Sciatic nerve (tissue), 2 donors: Measurements from ENCODE around the gene TSPAN32. TPM values are rescaled to one million over a fixed set of nuclear protein-coding genes. Genes with fewer than 3 reads are reported as not detected.
A peak's percentile ranks its signal among the peaks of the same experiment; 100 is the strongest.

ENCODE experiments used
- ATAC-seq: fragments of 200-7000 bp; cut with Tn5 transposase; one replicate; pipeline ENCODE4 v1.9.1; 2020; ENCODE audit warnings: mild to moderate bottlenecking, moderate library complexity
- DNase-seq: peaks from one replicate; pipeline ENCODE4 v3.0.0-alpha.2; 2020; ENCODE audit warnings: low spot score
- intact Hi-C: fragments of 100-400 bp; cut with DNase I; formaldehyde crosslinking; loops from one replicate; pipeline ENCODE4 v1.14.2; 2022
- total RNA-seq: library from RNA; stranded (reverse); fragmentation: NEBNext Ultra II Directional; extraction: Animal tissue kit (Norgen Biotek cat#: 25700); gene quantifications from one replicate; pipeline ENCODE4 v1.2.1, GENCODE V29; 2021
- donor health status: DM: no; HTN: no; CAD: no.
- donor health status: DM: no; HTN: no; CAD: no.

The TSPAN32 gene
- total RNA-seq, 1 donor from 2014 or later: 7.3 TPM

DNA sequence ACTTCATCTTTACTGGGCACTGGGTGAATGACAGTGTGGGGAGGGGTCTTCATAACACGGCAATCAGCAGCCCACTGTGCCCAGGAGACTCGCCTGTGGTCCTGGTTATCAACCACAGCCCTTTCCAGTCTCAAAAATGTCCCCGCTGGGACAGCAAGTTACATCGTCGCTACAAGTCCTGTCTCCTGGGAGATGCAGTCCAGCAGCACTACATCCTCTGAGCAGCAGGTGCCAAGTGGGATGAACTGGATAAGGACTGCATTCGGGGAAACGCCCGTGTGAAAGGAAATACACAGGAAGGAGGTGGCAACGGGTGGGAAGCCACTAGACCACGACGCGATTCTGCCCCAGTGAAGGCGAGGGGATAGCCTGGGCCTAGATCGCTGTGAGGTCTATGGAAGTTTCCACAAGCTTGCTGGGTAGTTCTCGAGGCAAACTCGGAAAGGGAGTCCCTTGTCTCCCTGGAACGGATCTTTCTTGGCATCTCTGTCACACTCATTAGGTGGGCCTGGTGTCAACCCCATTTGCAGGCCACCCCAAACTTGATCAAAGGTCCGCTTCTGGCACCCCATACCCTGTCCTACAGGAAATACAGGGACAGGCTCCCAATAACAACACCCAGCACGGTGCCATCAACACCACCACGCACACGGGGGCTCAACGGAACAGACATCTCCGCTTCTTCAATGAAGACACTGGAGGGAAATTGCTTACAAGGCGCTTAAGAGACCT is 35.8 kb upstream of the TSPAN32 start:
- DNase-seq: peak; percentile 41
- intact Hi-C loops: no loop called here
- ATAC-seq: no peak

DNA sequence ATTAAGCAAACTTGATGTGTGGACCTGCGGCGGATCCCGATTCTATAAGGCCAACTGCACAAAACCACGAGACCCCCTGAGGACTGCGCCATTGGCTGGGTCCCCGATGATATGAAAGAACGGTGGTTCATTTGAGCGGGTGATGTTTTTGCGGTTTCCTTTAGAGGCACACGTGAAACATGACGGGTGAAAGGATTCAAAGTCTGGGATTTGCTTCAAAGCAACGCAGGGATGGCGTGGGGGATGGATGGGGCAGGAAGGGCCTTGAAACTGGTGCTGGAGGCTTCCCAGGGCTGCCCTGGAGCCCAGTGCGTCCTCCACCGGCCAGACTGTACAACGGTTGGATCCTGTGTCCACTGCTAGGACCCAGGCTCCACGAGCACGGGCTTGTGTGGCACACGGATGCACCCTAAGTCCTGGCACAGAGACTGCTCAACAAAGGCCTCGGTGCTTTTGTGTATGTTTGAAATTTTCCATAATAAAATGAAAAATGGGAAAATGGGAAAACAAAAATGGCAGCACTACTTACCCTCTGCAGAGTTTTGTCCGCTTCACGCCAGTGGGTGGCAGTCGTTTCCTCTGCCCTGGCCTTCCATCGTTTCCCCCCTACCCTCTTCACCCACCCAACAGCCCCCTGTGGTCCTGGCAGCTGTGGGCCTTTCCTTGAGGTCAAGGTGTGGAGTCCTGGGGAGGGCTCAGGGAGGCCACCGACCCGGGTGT is 35.1 kb upstream of the TSPAN32 start:
- intact Hi-C loops: no loop called here
- peak; percentile 44 for DNase-seq
- no peak for ATAC-seq

DNA sequence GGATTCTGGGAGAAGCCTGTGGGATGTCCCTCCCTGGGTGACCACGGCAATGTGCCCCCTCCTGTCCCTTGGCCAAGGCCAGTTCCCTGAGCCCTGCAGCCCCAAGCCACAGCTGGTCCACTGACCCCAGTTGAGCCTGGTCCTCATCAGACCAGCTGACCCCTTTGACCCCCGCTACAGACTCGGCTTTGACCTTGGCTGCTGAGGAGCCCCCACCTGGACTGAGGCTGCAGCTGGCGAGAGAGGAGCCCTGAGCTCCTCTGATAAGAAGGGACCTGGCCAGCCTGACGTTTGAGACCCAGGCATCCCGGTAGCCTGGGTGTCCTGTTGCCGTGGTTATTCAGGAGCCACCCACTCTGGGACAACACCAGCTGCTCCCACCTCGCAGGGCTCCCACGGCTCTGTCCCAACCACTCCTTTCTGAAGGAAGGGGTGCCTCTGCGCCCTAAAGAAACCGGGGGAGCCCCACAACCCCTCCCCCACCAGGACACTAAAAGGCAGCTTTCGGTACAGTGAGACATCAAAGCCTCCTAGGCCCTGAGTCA is 34.4 kb upstream of the TSPAN32 start:
- DNase-seq: peak; percentile 47
- intact Hi-C loops: no loop called here
- ATAC-seq: no peak

DNA sequence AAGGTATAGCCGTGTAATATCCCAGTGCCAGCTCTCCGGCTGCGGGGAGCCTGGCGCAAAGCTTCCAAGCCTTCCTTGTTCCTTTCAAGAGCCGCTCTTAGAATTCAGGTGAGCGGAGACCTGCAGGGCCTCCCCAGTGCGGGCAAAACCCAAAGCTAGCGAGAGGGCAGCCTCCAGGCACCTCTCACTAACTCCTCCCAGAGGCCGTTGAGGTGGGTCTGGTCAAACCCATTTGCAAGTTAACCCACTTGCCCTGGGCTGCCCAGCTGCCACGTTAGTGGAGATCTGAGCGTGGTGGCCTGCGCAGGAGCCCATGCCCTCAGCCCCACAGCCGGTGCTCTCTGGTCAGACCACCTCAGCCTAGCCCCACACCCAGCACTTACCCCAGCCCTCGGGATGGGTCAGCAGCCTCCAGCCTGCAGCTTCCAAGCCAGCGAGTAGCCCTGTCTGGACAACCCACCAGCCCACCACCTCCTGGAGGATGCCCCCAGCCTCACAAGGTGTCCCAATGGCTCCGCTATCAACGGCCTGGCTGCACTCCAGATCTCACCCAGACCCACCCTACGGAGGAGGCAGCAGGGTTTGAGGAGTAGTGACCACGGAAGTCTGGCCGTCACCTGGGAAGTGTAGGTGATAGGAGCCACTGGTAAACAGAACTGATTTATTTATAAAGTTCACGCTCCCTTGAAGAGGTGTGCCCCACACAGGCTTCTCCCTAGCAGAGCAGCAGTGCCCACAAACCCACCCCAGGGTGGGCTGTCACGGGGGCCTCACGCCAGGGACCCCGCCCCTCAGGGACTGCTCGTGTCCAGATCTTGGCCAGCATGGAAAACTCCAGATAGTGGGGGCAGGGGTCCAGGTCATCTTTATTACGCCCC is 33.7 kb upstream of the TSPAN32 start:
- ATAC-seq: no peak
- intact Hi-C loops: no loop called here
- DNase-seq: peak; percentile 58

DNA sequence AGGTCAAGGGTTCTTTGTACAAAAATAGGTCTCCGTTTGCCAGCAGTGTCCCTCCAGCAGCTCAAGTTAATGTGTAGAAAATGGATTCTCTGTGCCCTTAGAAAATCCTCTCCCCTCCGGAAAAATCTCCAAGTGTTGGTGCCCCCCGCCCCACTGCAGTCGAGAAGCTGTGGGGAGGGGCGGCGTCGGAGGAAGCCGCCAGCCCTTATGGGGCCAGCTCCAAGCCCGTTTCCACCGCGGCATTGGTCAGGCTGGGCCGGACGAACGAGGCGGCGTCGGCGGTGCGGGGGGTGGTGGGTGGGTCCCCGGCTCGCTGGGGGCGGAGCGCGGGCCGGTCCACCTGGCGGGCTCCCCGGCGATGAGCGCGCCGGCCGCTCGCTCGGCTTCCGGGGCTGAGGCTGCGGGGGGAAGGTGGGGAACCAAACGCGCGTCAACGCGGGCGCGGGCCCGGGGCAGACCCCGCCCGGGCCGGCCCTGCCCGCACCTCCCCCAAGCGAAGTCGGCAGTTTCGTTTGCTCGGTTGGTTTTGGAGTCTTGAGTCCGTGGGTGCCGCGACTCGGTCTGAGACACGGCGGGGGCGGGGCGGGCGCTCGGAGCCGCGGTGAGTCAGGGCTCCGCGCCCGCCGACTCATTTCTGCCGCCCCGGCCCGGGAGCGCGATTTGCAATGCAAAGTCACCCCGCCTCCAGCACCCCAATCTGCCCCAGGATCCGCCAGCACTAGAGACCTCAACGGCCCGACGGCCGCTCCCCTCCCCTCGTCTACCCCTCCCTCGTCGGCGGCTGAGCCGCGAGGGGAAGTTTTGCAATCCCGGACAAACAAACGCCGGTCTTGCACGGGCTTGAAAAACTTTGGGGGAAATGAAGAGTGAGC is 32.8 kb upstream of the TSPAN32 start:
- peak; percentile 61 for ATAC-seq
- peak; percentile 73 for DNase-seq
- intact Hi-C loops: no loop called here

DNA sequence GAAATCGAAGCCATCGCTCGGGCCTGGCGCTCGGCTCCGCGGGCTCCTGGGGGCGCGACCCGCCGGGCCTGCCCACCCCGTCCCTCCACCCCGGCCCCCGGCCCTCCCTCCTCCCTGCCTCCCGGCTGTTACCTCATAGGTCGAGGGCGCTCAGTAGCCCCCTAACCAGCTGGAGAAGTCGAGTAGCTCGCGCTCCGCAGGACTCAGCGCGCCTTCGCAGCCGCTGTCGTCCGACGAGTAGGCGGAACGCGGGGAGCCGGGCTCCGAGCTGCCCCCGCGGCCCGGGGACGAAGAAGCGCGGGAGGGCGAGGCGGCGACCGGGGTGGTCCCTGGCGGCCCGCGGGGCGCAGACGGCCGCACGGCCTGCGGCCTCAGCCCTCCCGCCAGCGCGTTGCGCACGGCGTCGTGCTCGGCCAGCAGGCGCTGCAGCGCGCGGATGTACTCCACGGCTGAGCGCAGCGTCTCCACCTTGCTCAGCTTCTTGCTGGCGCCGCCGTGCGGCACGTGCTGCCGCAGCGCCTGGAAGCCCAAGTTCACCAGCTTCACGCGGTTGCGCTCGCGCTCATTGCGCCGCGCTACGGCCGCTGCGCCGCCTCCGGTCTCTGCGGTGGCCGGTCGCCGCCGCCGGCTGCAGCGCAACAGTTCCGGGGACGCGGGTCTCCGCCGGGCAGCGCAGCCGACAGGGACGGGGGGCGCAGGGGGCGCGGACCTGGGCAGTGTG is 32.1 kb upstream of the TSPAN32 start:
- intact Hi-C loops: no loop called here
- DNase-seq: peak; percentile 63
- peak; percentile 35 for ATAC-seq

DNA sequence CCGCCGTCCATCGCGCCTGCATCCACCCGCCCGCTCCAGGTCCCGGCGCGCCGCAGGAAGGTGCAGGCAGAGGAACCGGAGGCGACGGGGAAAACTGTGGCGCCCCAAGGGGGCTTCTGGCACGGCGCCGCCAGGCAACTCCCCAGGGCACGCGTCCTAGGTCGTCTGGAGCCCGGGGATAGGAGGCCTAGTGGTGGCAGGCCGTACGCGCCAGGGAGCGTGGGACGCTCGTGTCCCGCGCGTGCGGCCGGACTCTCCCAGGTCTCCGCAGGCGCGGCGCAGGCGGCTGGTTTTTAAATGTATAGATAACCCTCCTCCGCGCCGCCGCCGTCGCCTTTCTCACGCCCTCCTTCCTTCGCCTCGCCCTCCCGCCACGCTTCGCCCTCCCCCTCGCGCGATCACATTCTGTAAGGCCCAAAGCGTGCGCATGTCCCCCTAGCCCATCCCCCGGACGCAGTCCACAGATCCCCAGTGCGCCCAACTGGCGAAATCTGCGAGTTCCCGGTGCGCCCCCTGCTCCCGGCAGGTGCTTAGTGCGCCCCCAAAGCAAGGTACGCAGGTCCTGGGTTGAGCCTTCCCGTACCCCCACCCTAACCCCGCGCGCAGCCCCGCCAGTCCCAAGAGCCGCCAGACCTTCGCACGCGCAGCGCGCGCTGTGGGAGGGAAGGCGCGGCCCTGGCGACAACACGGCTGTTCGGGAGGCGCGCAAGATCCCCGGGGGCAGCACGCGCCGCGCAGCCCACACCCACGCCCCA is 31.3 kb upstream of the TSPAN32 start, which contains the start of gene ASCL2:
Gene ASCL2 (minus strand): TSS at position 267 of the 755 bp plus-strand sequence. CDS start 256 bp downstream, at position 11.
- ATAC-seq: no peak
- DNase-seq: peak; percentile 61
- intact Hi-C loops: no loop called here

DNA sequence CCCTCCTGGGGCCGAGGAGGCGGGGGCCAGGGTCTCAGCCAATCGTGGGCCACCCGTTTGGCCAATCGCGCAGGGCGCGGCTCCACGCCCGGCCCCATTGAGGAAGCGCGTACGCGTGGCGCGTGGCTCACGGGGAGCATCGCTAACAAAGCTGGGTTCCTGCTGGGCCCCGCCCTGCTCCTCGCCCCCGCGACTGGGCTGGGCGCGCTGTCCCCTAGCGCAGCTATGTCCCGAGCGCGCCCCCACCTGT is 30.8 kb upstream of the TSPAN32 start:
- peak; percentile 63 for DNase-seq
- intact Hi-C loops: no loop called here
- ATAC-seq: peak; percentile 60

DNA sequence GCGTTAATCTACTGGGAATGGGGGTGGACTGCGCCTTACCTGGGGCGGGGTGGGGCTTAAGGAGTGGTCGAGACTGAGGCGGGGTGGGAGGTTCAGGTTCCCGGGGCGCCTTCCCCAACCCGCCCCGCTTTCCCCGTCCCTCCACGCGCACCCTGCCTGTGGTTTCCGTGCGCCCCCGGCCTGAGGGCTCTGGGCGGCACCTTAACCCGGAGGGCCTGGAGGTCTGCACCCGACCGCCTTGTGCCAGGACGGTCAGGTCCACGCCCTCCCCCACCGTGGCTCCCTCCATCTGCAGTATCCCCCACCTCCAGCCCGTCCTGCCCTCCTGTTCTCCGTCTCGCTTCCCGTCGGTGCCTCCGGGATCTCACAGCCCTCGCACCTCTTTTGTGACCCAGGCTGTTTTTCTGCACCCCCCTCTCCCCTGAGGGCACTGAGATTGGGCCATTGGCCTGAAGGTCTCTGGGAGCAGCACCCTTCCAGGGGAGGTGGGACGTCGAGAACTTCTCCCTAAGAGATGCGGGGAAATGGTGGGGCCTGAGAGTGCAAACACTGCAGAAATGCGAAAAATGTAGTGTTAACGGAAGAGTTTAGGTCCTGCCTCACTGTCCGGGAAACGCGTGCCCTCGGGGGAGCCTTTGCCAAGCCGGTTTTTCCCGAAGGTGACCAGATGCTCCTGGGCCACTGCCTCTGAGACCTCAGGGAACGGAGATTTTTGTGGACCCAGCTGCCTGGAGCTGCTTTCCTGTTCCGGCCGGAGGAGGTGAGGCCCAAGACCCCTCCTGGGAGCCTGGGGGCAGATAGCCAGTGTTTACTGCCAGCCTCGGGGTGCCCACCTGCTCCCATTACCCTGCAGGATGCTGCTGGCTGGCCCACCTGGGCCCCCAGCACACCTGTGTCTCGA is 30.2 kb upstream of the TSPAN32 start:
- ATAC-seq (no peak), DNase-seq (peak; percentile 54)
- intact Hi-C loops: no loop called here

DNA sequence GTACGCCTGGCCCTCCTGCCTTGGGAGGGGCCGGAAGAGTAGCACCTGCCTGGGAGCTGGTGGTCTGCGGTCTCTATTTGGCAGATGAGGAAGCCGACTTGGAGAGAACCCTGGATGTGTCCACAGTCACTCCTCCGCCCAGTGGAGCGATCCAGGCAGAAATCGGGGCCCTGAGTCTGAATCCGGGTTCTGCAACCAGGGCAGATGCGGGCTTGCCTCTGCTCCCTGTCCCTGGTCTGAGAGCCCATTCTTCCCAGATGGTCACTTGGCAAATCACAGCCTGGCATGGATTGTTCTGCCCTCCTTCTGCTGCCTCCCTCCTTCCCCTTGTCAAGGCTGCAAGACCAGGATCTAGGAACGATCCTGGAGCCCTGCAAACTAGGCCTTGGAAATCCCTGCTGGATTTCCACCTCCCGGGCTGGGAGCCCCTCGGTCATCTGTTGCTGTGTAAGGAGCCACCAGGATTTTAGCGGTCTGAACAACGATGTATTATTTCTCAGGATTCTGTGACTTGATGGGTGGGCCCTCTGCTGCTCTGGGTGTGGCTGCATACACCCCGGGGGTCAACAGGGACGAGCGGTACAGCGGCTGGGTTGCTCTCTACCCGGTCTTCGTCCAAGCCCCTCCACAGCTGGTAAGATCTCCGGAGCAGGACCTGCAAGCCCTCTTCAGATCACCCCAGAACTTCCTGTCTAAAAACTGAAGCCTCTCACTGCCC is 29.4 kb upstream of the TSPAN32 start:
- DNase-seq (no peak), ATAC-seq (no peak)
- intact Hi-C loops: no loop called here

DNA sequence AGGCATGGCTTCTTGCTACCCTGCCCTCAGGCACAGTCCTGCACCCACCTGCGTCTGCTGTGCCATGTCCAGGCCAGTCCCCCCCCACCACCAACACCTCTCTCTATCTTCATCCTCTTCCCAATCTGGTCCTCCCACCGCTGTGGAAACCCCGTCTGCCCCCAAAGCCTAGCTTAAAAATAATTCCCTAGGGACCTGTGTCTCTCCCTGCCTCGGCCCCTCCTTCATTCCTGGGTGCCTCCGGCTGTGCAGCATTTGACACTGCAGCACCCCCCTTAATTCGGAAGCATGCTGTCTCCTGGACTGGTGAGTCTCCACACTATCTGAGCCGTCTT is 28.9 kb upstream of the TSPAN32 start:
- DNase-seq: peak; percentile 45
- intact Hi-C loops: no loop called here
- no peak for ATAC-seq

DNA sequence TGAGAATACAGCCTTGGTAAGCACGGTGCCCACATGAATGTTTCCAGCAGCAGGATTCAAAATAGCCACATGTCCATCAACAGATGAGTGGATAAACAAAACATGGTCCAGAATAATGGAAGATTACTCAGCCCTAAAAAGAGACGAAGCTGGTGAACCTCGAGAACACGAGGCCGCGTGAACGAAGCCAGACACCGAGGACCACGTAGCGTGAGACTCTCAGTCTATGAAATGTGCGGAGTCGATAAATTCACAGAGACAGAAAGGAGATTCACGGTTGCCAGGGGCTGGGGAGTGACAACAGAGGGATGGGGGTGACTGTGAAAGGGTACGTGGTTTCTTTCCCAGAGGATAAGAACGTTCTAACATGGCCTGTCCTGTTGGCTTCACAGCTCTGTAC is 28.5 kb upstream of the TSPAN32 start:
- intact Hi-C loops: no loop called here
- DNase-seq (no peak), ATAC-seq (no peak)

DNA sequence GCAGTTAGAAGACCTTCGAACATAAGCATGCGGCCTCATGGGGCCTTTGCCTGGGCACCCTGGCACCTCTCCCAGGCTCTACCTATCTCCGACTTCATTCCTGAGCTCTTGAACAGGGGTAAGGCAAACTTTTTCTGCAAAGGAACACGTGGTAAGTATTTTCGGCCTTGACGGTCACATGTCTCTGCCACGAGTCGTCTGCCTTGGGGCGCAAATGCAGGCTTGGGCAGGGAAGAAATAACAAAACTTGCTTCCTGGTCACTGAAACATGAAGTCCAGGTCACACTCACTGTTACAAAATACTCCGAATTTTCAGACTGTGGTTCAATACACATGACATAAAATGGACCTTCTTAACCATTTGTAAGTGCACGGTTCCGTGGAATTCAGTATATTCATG is 28.0 kb upstream of the TSPAN32 start:
- DNase-seq (no peak), ATAC-seq (no peak)
- intact Hi-C loops: no loop called here

DNA sequence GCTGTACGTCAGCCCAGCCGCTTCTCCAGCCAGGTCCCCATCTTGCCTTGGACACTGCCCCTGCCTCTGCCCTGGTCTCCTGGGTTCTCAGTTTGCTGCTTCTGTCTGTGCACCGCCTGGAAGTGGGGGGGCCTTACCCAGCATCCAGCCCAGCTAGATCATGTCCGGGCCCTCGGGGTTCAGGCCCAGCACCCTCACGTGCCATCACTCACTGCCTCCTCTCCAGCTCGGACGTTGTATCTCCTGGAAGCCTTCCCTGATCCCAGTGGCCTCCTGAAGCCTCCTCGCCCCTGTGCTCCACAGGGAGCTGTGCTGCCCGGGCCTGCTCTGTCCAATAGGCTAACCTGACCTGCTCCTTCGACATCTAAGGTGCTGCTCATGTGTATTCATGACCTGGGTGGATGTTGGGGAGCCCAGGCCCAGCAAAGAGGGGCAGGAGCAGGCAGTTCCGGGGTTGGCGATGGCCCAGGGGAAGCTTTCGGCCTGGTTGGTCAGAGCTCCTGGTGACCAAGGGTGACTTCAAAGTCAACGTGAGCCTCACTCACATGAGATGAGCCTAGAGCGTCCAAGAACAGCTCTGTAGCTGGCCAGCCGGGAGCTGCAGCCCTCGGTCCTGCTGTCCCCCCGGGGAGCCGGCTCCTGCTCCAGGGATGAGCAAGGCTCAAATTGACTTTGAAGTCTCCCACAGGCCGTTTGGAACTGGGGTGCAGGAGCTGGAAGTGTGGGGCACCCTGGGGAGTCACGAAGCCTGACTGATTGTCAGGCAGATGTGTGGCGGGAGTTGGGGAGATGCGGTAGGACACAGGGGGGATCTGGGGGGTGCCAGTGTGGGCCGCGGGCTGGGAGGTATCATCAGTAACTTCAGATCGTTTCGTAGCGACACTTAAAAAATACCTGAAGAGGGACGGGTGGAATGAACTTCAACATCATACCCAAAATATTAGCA is 26.2 kb upstream of the TSPAN32 start:
- intact Hi-C loops: no loop called here
- ATAC-seq: no peak
- DNase-seq: peak; percentile 56
